ENCODE measurements around the gene PPT2. TPM values are rescaled to one million over a fixed set of nuclear protein-coding genes. Genes with fewer than 3 reads are reported as not detected.
A peak's percentile ranks its signal among the peaks of the same experiment; 100 is the strongest.

The PPT2 gene
- total RNA-seq, 6 donors from 2014 or later = 7.0 to 64.8 (median 16.8) TPM

DNA sequence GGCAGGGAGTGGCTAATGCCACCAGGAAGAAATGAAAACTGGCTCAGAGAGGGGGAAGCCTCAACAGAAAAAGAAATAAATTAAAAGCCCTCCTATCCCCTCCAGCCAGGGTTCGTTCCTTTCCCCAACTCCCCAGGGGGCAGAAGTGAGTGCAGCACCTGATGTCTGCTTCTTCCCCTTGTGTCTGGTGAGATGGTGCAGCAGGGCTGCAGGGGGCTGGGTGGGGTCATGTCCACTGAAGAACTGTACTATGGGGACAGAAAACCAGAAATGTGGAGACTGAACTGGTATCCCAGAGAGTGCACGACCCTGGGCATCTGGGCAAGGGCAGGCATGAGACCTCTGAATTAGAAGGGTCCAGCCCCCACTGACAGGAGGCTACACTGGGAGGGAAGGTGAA, 14.4 kb downstream of the PPT2 start:
- TF ChIP-seq POLR2AphosphoS5 (IDR thresholded peaks at IDR 0.05) (no peak), POLR2A (IDR thresholded peaks at IDR 0.05) (no peak), EP300 (IDR thresholded peaks at IDR 0.05) (no peak), CTCF (IDR thresholded peaks at IDR 0.05) (no peak)
- Histone ChIP-seq H3K4me1 (peaks cover 0 to 11% (median 7%) of the 10 kb centered on the region in 4 donors), H3K27me3 (no peaks in the 10 kb centered on the region), H3K4me3 (no peak overlapping the region), H3K27ac (peak overlapping the region in 1 of 4 donors; percentile 7), H3K36me3 (peaks cover 0 to 48% (median 32%) of the 10 kb centered on the region in 4 donors), H3K9me3 (no peaks in the 10 kb centered on the region)
- ATAC-seq (ENCODE audit: low FRiP score in 2 of 2) (no peak), DNase-seq (no peak)
- WGBS, 2 donors = 77 to 87% methylated on average over 2 of the region's 2 CpGs

DNA sequence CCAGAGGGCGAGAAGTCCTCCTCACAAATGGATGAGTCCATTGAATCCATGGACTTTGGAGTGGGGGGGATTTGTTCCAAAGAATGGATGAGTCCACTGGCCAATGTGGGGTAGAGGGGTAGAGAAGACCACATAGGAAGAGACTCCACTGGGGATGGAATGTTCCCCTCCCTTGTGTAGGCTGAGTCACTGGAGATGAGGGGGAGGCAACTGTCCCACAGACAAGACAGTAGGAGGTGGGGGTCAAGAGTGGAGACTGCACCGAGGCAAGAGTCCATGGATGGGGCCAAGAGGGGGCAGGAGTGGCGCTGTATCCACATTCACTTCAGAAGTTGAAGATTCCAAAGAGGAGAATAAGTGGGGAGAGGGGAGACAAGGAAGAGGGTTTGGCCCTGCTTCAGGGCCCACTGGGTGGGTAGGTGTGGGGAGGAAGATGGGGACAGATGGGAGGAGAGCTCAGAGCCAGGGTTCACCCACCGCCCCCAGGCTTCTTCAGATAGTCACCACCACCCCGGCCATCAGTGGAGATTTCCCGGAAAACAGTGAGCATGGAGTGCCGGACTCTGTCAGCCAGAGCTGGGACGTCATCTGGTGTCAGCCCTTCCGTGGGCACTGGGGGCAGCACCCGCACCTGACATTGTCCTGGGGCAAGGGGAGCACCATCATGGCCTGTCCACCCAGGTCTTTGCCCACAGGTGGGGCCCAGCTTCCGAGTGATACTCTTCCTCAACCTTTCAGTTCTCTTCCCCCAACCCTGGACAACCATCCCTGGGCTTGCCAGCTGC, 15.1 kb downstream of the PPT2 start:
- Histone ChIP-seq H3K4me3 (no peak overlapping the region), H3K27me3 (no peaks in the 10 kb centered on the region), H3K36me3 (peaks cover 0 to 48% (median 32%) of the 10 kb centered on the region in 4 donors), H3K27ac (peak overlapping the region in 1 of 4 donors; percentile 13), H3K4me1 (peaks cover 0 to 18% (median 8%) of the 10 kb centered on the region in 4 donors), H3K9me3 (no peaks in the 10 kb centered on the region)
- TF ChIP-seq POLR2AphosphoS5 (IDR thresholded peaks at IDR 0.05) (no peak), POLR2A (IDR thresholded peaks at IDR 0.05) (no peak), CTCF (IDR thresholded peaks at IDR 0.05) (no peak), EP300 (IDR thresholded peaks at IDR 0.05) (no peak)
- DNase-seq (no peak), ATAC-seq (ENCODE audit: low FRiP score in 2 of 2) (peak in 1 of 2 donors; percentile 20)
- 89% methylated on average over 8 to 11 of the region's 11 CpGs for WGBS, 2 donors

GRCh38 chr6:32170294-32170693, 16.4 kb downstream of the PPT2 start:
- TF ChIP-seq EP300 (IDR thresholded peaks at IDR 0.05) (no peak), POLR2A (IDR thresholded peaks at IDR 0.05) (no peak), POLR2AphosphoS5 (IDR thresholded peaks at IDR 0.05) (no peak), CTCF (IDR thresholded peaks at IDR 0.05) (no peak)
- DNase-seq = no peak
- 92 to 93% methylated on average over 4 to 11 of the region's 11 CpGs for WGBS, 2 donors
- H3K9me3 ChIP-seq = no peaks in the 10 kb centered on the region
- H3K4me1 ChIP-seq = peaks cover 9 to 24% (median 15%) of the 10 kb centered on the region in 4 donors
- ATAC-seq (ENCODE audit: low FRiP score in 2 of 2) = no peak
- H3K36me3 ChIP-seq = peaks cover 0 to 48% (median 32%) of the 10 kb centered on the region in 4 donors
- H3K4me3 ChIP-seq = no peak overlapping the region
- H3K27ac ChIP-seq = no peak overlapping the region
- no peaks in the 10 kb centered on the region for H3K27me3 ChIP-seq

DNA sequence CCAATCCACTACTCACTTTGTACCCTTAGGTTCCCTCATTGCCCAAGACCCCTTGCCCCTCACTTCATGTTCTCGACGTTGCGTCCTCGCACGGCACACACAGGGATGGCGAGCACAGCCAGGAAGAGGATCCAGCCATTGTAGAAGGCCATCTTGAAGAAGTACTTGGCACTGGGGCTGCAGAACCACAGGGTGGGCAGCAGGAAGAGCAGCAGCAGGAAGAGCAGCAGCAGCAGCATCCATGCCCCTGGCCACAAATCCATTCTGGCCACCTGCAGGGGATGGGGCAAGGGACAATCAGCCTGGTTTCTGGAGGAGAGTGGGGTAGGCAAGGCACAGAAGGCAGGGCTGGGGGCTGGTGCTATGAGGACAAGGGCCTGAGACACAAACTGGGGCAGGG, 17.3 kb downstream of the PPT2 start:
- DNase-seq (no peak), ATAC-seq (ENCODE audit: low FRiP score in 2 of 2) (no peak)
- no peaks in the 10 kb centered on the region for H3K27me3 ChIP-seq
- TF ChIP-seq EP300 (IDR thresholded peaks at IDR 0.05) (no peak), CTCF (IDR thresholded peaks at IDR 0.05) (no peak), POLR2AphosphoS5 (IDR thresholded peaks at IDR 0.05) (no peak), POLR2A (IDR thresholded peaks at IDR 0.05) (no peak)
- no peak overlapping the region for H3K4me3 ChIP-seq
- peaks cover 13 to 28% (median 19%) of the 10 kb centered on the region in 4 donors for H3K4me1 ChIP-seq
- no peak overlapping the region for H3K27ac ChIP-seq
- 94 to 96% methylated on average over 6 of the region's 6 CpGs for WGBS, 2 donors
- peaks cover 0 to 48% (median 32%) of the 10 kb centered on the region in 4 donors for H3K36me3 ChIP-seq
- H3K9me3 ChIP-seq = no peaks in the 10 kb centered on the region
